UCSD-AML1 (cell line): ENCODE data around the gene GOLPH3.

ENCODE experiments used
- DNase-seq: peaks from one replicate; lab custom pipeline; 2025; ENCODE audit not compliant: unreplicated experiment; lab: John Stamatoyannopoulos, UW

GOLPH3 gene

DNA sequence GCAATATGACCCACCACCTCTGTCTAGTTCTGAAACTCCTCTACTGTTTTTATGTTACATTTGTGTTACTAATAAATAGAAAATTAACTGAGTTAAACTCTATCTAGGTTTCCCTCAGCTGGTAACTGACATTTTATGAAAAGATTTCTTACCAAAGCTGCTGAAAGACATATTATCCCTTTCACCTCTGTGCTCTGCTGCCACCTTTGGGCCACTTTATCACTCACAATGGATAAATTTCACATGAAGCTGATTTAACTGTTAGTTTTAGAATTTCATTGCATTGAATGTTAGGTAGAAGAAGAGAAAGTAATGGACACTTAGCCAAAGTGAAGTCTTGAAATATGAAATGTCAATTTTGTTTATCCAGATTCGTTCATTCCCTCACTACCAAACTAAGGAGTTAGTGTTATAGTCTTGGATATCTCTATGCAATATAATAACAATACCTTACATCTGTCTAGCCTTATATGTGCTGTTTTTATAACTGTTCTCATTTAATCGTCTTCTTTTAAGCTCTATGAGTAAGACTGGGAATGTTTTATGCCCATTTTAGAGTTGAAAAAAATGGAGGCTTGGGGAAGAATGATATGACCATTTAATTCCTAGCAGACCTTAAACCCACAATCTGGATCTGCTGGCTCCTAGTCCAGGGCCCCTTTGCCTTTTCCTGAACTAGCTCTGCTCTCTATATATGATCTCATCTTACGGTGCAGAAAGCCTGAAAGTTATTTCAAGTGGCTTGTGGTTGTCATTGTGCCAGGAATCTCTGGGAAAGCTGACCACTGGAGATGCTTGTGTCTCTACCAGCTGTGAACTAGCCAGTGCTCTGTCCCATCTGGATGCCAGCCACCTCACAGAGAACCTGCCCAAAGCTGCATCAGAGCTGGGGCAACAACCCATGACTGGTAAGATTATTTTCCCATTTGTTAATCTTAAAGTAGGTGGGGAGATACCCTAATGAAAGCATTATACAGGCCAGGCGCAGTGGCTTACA, 97.1 kb downstream of the GOLPH3 start:
- no peak for DNase-seq
